CD4-positive, alpha-beta memory T cell (primary cell): ENCODE results near the gene TMEM161A. TPM values are rescaled to one million over a fixed set of nuclear protein-coding genes. Genes with fewer than 3 reads are reported as not detected.

Experiments used
- CTCF ChIA-PET: fragments of 350-600 bp; sonication (Branson Sonifier 250); formaldehyde crosslinking; loops from one replicate; lab custom pipeline; 2021; ENCODE audit warnings: inconsistent platforms; ENCODE audit not compliant: partially characterized antibody; lab: Charles Lee
- POLR2A ChIA-PET: fragments of 350-600 bp; sonication (Branson Sonifier 250); formaldehyde crosslinking; loops from one replicate; lab custom pipeline; 2021; ENCODE audit not compliant: partially characterized antibody; lab: Charles Lee
- DNase-seq, 5 donors: peaks; one replicate each; pipeline versions ENCODE4 v3.0.0 to v3.0.0-alpha.2; 2020 to 2022; ENCODE audit warnings: mixed read lengths in 1 of 5
- H3K27ac ChIP-seq: one replicate; pipeline ENCODE4 v1.7.0; 2013; ENCODE audit warnings: low read depth, low read length
- H3K27me3 ChIP-seq: 2 replicates; pipeline ENCODE4 v1.7.0; 2013; ENCODE audit warnings: mild to moderate bottlenecking, low read length, moderate library complexity; ENCODE audit not compliant: insufficient read depth
- H3K36me3 ChIP-seq: 2 replicates; pipeline ENCODE4 v1.7.0; 2013; ENCODE audit warnings: mild to moderate bottlenecking, low read length, moderate library complexity; ENCODE audit not compliant: insufficient read depth
- H3K4me1 ChIP-seq: 2 replicates; pipeline ENCODE4 v1.7.0; 2013; ENCODE audit warnings: mild to moderate bottlenecking, low read length, moderate library complexity; ENCODE audit not compliant: insufficient read depth
- H3K4me3 ChIP-seq, 2 donors: one replicate each; pipeline ENCODE4 v1.7.0; 2013; ENCODE audit warnings: low read length in 2 of 2, mild to moderate bottlenecking in 1 of 2
- H3K9me3 ChIP-seq, 2 donors: one replicate each; pipeline ENCODE4 v1.7.0; 2013; ENCODE audit warnings: low read length in 2 of 2, control low read depth in 1 of 2; ENCODE audit not compliant: control insufficient read depth in 1 of 2
- H3K27ac Mint-ChIP-seq, 7 donors: one replicate each; pipeline ENCODE4 v1.8.0; 2020 to 2021; ENCODE audit warnings: mixed read lengths in 7 of 7, mild to moderate bottlenecking in 6 of 7, inconsistent platforms in 3 of 7, moderate library complexity in 3 of 7
- H3K27me3 Mint-ChIP-seq, 2 donors: one replicate each; pipeline ENCODE4 v1.8.0; 2020 to 2021; ENCODE audit warnings: mixed read lengths in 2 of 2
- H3K36me3 Mint-ChIP-seq, 2 donors: one replicate each; pipeline ENCODE4 v1.8.0; 2020 to 2021; ENCODE audit warnings: mixed read lengths in 2 of 2, inconsistent platforms in 1 of 2, mild to moderate bottlenecking in 1 of 2
- H3K4me1 Mint-ChIP-seq, 4 donors: one replicate each; pipeline ENCODE4 v1.8.0; 2020 to 2021; ENCODE audit warnings: mixed read lengths in 4 of 4, mild to moderate bottlenecking in 1 of 4
- H3K4me3 Mint-ChIP-seq, 8 donors: one replicate each; pipeline ENCODE4 v1.8.0; 2020 to 2021; ENCODE audit warnings: mixed read lengths in 8 of 8, mild to moderate bottlenecking in 7 of 8, moderate library complexity in 6 of 8, inconsistent platforms in 3 of 8
- H3K9me3 Mint-ChIP-seq, 8 donors: one replicate each; pipeline ENCODE4 v1.8.0; 2020 to 2021; ENCODE audit warnings: mixed read lengths in 8 of 8, mild to moderate bottlenecking in 5 of 8, inconsistent platforms in 3 of 8, moderate library complexity in 1 of 8
- intact Hi-C: fragments of 100-400 bp; cut with micrococcal nuclease; formaldehyde crosslinking; loops from one replicate; pipeline ENCODE4 v1.15.1; 2023
- polyA plus RNA-seq, 2 donors: library from polyadenylated mRNA; unstranded; fragments of 300-500 nt; fragmentation: Illumina TruSeq; gene quantifications; one replicate each; pipeline ENCODE4 v1.2.3, GENCODE V29; 2021
- total RNA-seq, 2 experiments: library from RNA; stranded (reverse); gene quantifications; one replicate each; pipeline ENCODE4 v1.2.3, GENCODE V29; 2021

TMEM161A gene
- total and polyA plus RNA-seq, 4 experiments from 2014 or later, result 17.0 to 31.2 (median 23.8) TPM

GRCh38 chr19:19078801-19079200, 59.5 kb downstream of the TMEM161A start:
- Histone ChIP-seq H3K4me3 (no peak overlapping the region), H3K27me3 (no peaks in the 10 kb centered on the region), H3K27ac (no peak overlapping the region), H3K4me1 (no peaks in the 10 kb centered on the region), H3K9me3 (no peaks in the 10 kb centered on the region), H3K36me3 (peaks cover 9% of the 10 kb centered on the region)
- intact Hi-C loops, result no loop called here
- no peaks in the 10 kb centered on the region for H3K27me3 Mint-ChIP-seq
- DNase-seq, result no peak
- ChIA-PET POLR2A (no interaction called here), CTCF (no interaction called here)
- H3K9me3 Mint-ChIP-seq, result no peaks in the 10 kb centered on the region
- H3K4me1 Mint-ChIP-seq, result peaks cover 14 to 42% (median 19%) of the 10 kb centered on the region in 4 donors
- no peak overlapping the region for H3K4me3 Mint-ChIP-seq
- peaks cover 10 to 36% of the 10 kb centered on the region in 2 donors for H3K36me3 Mint-ChIP-seq
- no peak overlapping the region for H3K27ac Mint-ChIP-seq

- Histone ChIP-seq H3K36me3 (peaks cover 9% of the 10 kb centered on the region), H3K4me3 (no peak overlapping the region), H3K4me1 (no peaks in the 10 kb centered on the region), H3K9me3 (no peaks in the 10 kb centered on the region), H3K27ac (no peak overlapping the region), H3K27me3 (no peaks in the 10 kb centered on the region)
- no peak overlapping the region for H3K4me3 Mint-ChIP-seq
- H3K36me3 Mint-ChIP-seq, result peaks cover 10 to 35% of the 10 kb centered on the region in 2 donors
- H3K4me1 Mint-ChIP-seq, result peaks cover 19 to 51% (median 22%) of the 10 kb centered on the region in 4 donors
- intact Hi-C loops, result no loop called here
- ChIA-PET POLR2A (no interaction called here), CTCF (no interaction called here)
- DNase-seq, result no peak
- H3K9me3 Mint-ChIP-seq, result no peaks in the 10 kb centered on the region
- no peak overlapping the region for H3K27ac Mint-ChIP-seq
- H3K27me3 Mint-ChIP-seq, result no peaks in the 10 kb centered on the region
These were observed 61.2 kb downstream of the TMEM161A start for GRCh38 chr19:19077103-19077502.

GRCh38 chr19:19076476-19076875, 61.8 kb downstream of the TMEM161A start:
- Mint-ChIP-seq H3K9me3 (no peaks in the 10 kb centered on the region), H3K4me1 (peaks cover 19 to 45% (median 22%) of the 10 kb centered on the region in 4 donors), H3K27me3 (no peaks in the 10 kb centered on the region), H3K36me3 (peaks cover 10 to 32% of the 10 kb centered on the region in 2 donors), H3K4me3 (no peak overlapping the region), H3K27ac (no peak overlapping the region)
- no peak for DNase-seq
- Histone ChIP-seq H3K4me1 (no peaks in the 10 kb centered on the region), H3K4me3 (no peak overlapping the region), H3K27me3 (no peaks in the 10 kb centered on the region), H3K27ac (no peak overlapping the region), H3K36me3 (peaks cover 9% of the 10 kb centered on the region), H3K9me3 (no peaks in the 10 kb centered on the region)
- POLR2A ChIA-PET, result no interaction called here
- intact Hi-C loops, result no loop called here
- CTCF ChIA-PET, result no interaction called here

- ChIA-PET POLR2A (no interaction called here), CTCF (no interaction called here)
- H3K27me3 ChIP-seq, result no peaks in the 10 kb centered on the region
- no peaks in the 10 kb centered on the region for H3K9me3 ChIP-seq
- H3K9me3 Mint-ChIP-seq, result no peaks in the 10 kb centered on the region
- no peak overlapping the region for H3K27ac ChIP-seq
- no peak overlapping the region for H3K4me3 Mint-ChIP-seq
- DNase-seq, result no peak
- intact Hi-C loops, result no loop called here
- H3K27ac Mint-ChIP-seq, result peak overlapping the region in 2 of 7 donors; percentile 36 to 42
- H3K4me1 ChIP-seq, result no peaks in the 10 kb centered on the region
- peaks cover 10 to 36% of the 10 kb centered on the region in 2 donors for H3K36me3 Mint-ChIP-seq
- H3K27me3 Mint-ChIP-seq, result no peaks in the 10 kb centered on the region
- peaks cover 13% of the 10 kb centered on the region for H3K36me3 ChIP-seq
- no peak overlapping the region for H3K4me3 ChIP-seq
- peaks cover 19 to 52% (median 24%) of the 10 kb centered on the region in 4 donors for H3K4me1 Mint-ChIP-seq
These were observed 63.2 kb downstream of the TMEM161A start for GRCh38 chr19:19075126-19075525.

- ChIA-PET POLR2A (no interaction called here), CTCF (no interaction called here)
- Histone ChIP-seq H3K4me1 (peaks cover 3% of the 10 kb centered on the region), H3K27ac (no peak overlapping the region), H3K36me3 (peaks cover 13% of the 10 kb centered on the region), H3K4me3 (no peak overlapping the region), H3K27me3 (no peaks in the 10 kb centered on the region), H3K9me3 (no peaks in the 10 kb centered on the region)
- Mint-ChIP-seq H3K36me3 (peaks cover 8 to 35% of the 10 kb centered on the region in 2 donors), H3K27me3 (no peaks in the 10 kb centered on the region), H3K27ac (peak overlapping the region in 1 of 7 donors; percentile 2), H3K4me3 (no peak overlapping the region), H3K4me1 (peaks cover 21 to 49% (median 24%) of the 10 kb centered on the region in 4 donors), H3K9me3 (no peaks in the 10 kb centered on the region)
- intact Hi-C loops, result no loop called here
- no peak for DNase-seq
These were observed 63.9 kb downstream of the TMEM161A start for GRCh38 chr19:19074196-19074882.

- no peak overlapping the region for H3K4me3 Mint-ChIP-seq
- H3K9me3 Mint-ChIP-seq, result no peaks in the 10 kb centered on the region
- H3K27ac Mint-ChIP-seq, result peak overlapping the region in 2 of 7 donors; percentile 15 to 48
- H3K27me3 ChIP-seq, result no peaks in the 10 kb centered on the region
- peaks cover 24% of the 10 kb centered on the region for H3K4me1 ChIP-seq
- intact Hi-C loops, result no loop called here
- CTCF ChIA-PET, result no interaction called here
- peaks cover 25 to 52% (median 32%) of the 10 kb centered on the region in 4 donors for H3K4me1 Mint-ChIP-seq
- no peaks in the 10 kb centered on the region for H3K27me3 Mint-ChIP-seq
- no peaks in the 10 kb centered on the region for H3K9me3 ChIP-seq
- H3K36me3 ChIP-seq, result peaks cover 13% of the 10 kb centered on the region
- POLR2A ChIA-PET, result no interaction called here
- DNase-seq, result no peak
- no peak overlapping the region for H3K4me3 ChIP-seq
- H3K27ac ChIP-seq, result no peak overlapping the region
- H3K36me3 Mint-ChIP-seq, result peaks cover 0 to 25% of the 10 kb centered on the region in 2 donors
These were observed 66.4 kb downstream of the TMEM161A start for GRCh38 chr19:19071897-19072296.
